ENCODE results near the gene DCXR. TPM values are rescaled to one million over a fixed set of nuclear protein-coding genes. Genes with fewer than 3 reads are reported as not detected.

Gene DCXR
- polyA plus RNA-seq (ENCODE audit: low read depth in 6 of 6) = 100 to 1,000 TPM in 2 of 6 donors, 10 to 100 TPM in 4; 74.0 to 199 (median 98.1) TPM

GRCh38 chr17:82037092-82037888 is at the start of gene DCXR:
Gene DCXR, minus strand, starts transcription at chr17:82037697. Its CDS starts 15 bp downstream, at chr17:82037682.
- Mint-ChIP-seq H3K27me3 (no peaks in the 10 kb centered on the region), H3K4me3 (peak within 1 kb of the TSS; percentile 74 to 96 (median 91)), H3K27ac (peak within 1 kb of the TSS; percentile 93 to 97 (median 94)), H3K4me1 (peaks cover 14 to 27% (median 26%) of the 10 kb centered on the region in 3 donors), H3K9me3 (no peaks in the 10 kb centered on the region), H3K36me3 (peaks cover 0 to 5% of the 10 kb centered on the region in 2 donors)
- peak; percentile 98 for DNase-seq
- peak; percentile 89 to 91 for ATAC-seq (ENCODE audit: low read depth in 2 of 2)

GRCh38 chr17:82085931-82086764 is 48.7 kb upstream of the DCXR start:
- H3K36me3 Mint-ChIP-seq = no peaks in the 10 kb centered on the region
- H3K27me3 Mint-ChIP-seq = no peaks in the 10 kb centered on the region
- H3K9me3 Mint-ChIP-seq = no peaks in the 10 kb centered on the region
- no peak for DNase-seq
- H3K27ac Mint-ChIP-seq = no peak overlapping the region
- ATAC-seq (ENCODE audit: low read depth in 2 of 2) = no peak
- H3K4me3 Mint-ChIP-seq = no peak overlapping the region
- no peaks in the 10 kb centered on the region for H3K4me1 Mint-ChIP-seq

- no peak overlapping the region for H3K27ac Mint-ChIP-seq
- ATAC-seq (ENCODE audit: low read depth in 2 of 2) (no peak), DNase-seq (no peak)
- no peaks in the 10 kb centered on the region for H3K9me3 Mint-ChIP-seq
- no peak overlapping the region for H3K4me3 Mint-ChIP-seq
- H3K27me3 Mint-ChIP-seq = no peaks in the 10 kb centered on the region
- H3K4me1 Mint-ChIP-seq = no peaks in the 10 kb centered on the region
- H3K36me3 Mint-ChIP-seq = no peaks in the 10 kb centered on the region
These were observed 47.7 kb upstream of the DCXR start for GRCh38 chr17:82085031-82085861.

GRCh38 chr17:82084373-82085030 is 47.0 kb upstream of the DCXR start:
- H3K4me3 Mint-ChIP-seq = no peak overlapping the region
- no peaks in the 10 kb centered on the region for H3K27me3 Mint-ChIP-seq
- no peaks in the 10 kb centered on the region for H3K4me1 Mint-ChIP-seq
- no peaks in the 10 kb centered on the region for H3K36me3 Mint-ChIP-seq
- no peak for ATAC-seq (ENCODE audit: low read depth in 2 of 2)
- H3K27ac Mint-ChIP-seq = no peak overlapping the region
- no peaks in the 10 kb centered on the region for H3K9me3 Mint-ChIP-seq
- DNase-seq = no peak

GRCh38 chr17:82083533-82084359 is 46.2 kb upstream of the DCXR start:
- H3K4me1 Mint-ChIP-seq = no peaks in the 10 kb centered on the region
- H3K27me3 Mint-ChIP-seq = no peaks in the 10 kb centered on the region
- H3K27ac Mint-ChIP-seq = no peak overlapping the region
- DNase-seq (no peak), ATAC-seq (ENCODE audit: low read depth in 2 of 2) (no peak)
- no peaks in the 10 kb centered on the region for H3K9me3 Mint-ChIP-seq
- no peak overlapping the region for H3K4me3 Mint-ChIP-seq
- H3K36me3 Mint-ChIP-seq = no peaks in the 10 kb centered on the region

GRCh38 chr17:82083009-82083408 is 45.5 kb upstream of the DCXR start:
- no peaks in the 10 kb centered on the region for H3K4me1 Mint-ChIP-seq
- H3K27me3 Mint-ChIP-seq = no peaks in the 10 kb centered on the region
- H3K36me3 Mint-ChIP-seq = no peaks in the 10 kb centered on the region
- H3K9me3 Mint-ChIP-seq = no peaks in the 10 kb centered on the region
- ATAC-seq (ENCODE audit: low read depth in 2 of 2) (no peak), DNase-seq (no peak)
- H3K4me3 Mint-ChIP-seq = no peak overlapping the region
- no peak overlapping the region for H3K27ac Mint-ChIP-seq

- Mint-ChIP-seq H3K9me3 (no peaks in the 10 kb centered on the region), H3K4me1 (no peaks in the 10 kb centered on the region), H3K27me3 (no peaks in the 10 kb centered on the region), H3K4me3 (no peak overlapping the region), H3K27ac (no peak overlapping the region), H3K36me3 (no peaks in the 10 kb centered on the region)
- DNase-seq (no peak), ATAC-seq (ENCODE audit: low read depth in 2 of 2) (no peak)
These were observed 45.0 kb upstream of the DCXR start for GRCh38 chr17:82082456-82082855.

- no peak overlapping the region for H3K27ac Mint-ChIP-seq
- no peaks in the 10 kb centered on the region for H3K9me3 Mint-ChIP-seq
- no peaks in the 10 kb centered on the region for H3K36me3 Mint-ChIP-seq
- ATAC-seq (ENCODE audit: low read depth in 2 of 2) = no peak
- no peaks in the 10 kb centered on the region for H3K4me1 Mint-ChIP-seq
- no peaks in the 10 kb centered on the region for H3K27me3 Mint-ChIP-seq
- no peak for DNase-seq
- no peak overlapping the region for H3K4me3 Mint-ChIP-seq
These were observed 44.5 kb upstream of the DCXR start for GRCh38 chr17:82081966-82082365.

GRCh38 chr17:82081546-82081945 is 44.0 kb upstream of the DCXR start:
- H3K4me3 Mint-ChIP-seq = no peak overlapping the region

GRCh38 chr17:82080789-82081464 is 43.4 kb upstream of the DCXR start:
- Mint-ChIP-seq H3K36me3 (no peaks in the 10 kb centered on the region), H3K9me3 (no peaks in the 10 kb centered on the region), H3K4me3 (no peak overlapping the region), H3K27ac (no peak overlapping the region), H3K27me3 (no peaks in the 10 kb centered on the region), H3K4me1 (no peaks in the 10 kb centered on the region)
- DNase-seq = no peak
- no peak for ATAC-seq (ENCODE audit: low read depth in 2 of 2)

More at GRCh38 chr17:82081546-82081945, 44.0 kb upstream of the DCXR start:
- H3K27me3 Mint-ChIP-seq = no peaks in the 10 kb centered on the region
- DNase-seq (no peak), ATAC-seq (ENCODE audit: low read depth in 2 of 2) (no peak)
- no peak overlapping the region for H3K27ac Mint-ChIP-seq
- H3K4me1 Mint-ChIP-seq = no peaks in the 10 kb centered on the region
- H3K36me3 Mint-ChIP-seq = no peaks in the 10 kb centered on the region
- H3K9me3 Mint-ChIP-seq = no peaks in the 10 kb centered on the region

GRCh38 chr17:82080048-82080788 is 42.7 kb upstream of the DCXR start:
- H3K36me3 Mint-ChIP-seq = no peaks in the 10 kb centered on the region
- no peaks in the 10 kb centered on the region for H3K9me3 Mint-ChIP-seq
- ATAC-seq (ENCODE audit: low read depth in 2 of 2) = no peak
- H3K4me1 Mint-ChIP-seq = no peaks in the 10 kb centered on the region
- no peak overlapping the region for H3K27ac Mint-ChIP-seq
- no peak for DNase-seq
- no peaks in the 10 kb centered on the region for H3K27me3 Mint-ChIP-seq
- no peak overlapping the region for H3K4me3 Mint-ChIP-seq
